Measurements from ENCODE around the gene COPE.

The COPE gene

GRCh38 chr19:18908917-18909619 lies 10.1 kb downstream of the COPE start:
- ChIA-PET POLR2A (interaction anchor here (1.4 kb wide), 1 partner anchor 10 kb away, joined by 3 read pairs; the partner anchor contains the start of genes COPE and DDX49), CTCF (interaction anchor here (0.8 kb wide), 1 partner anchor 14 kb away, joined by 3 read pairs; no protein-coding TSS in a partner anchor)
- no peak for TF ChIP-seq L3MBTL2 (conservative IDR thresholded peaks at IDR 0.05)
- TF ChIP-seq BHLHE40 (IDR thresholded peaks at IDR 0.05; ENCODE audit: borderline replicate concordance): no peak
- no peak for TF ChIP-seq ELF4 (IDR thresholded peaks at IDR 0.05)
- TF ChIP-seq, protein P1, sequence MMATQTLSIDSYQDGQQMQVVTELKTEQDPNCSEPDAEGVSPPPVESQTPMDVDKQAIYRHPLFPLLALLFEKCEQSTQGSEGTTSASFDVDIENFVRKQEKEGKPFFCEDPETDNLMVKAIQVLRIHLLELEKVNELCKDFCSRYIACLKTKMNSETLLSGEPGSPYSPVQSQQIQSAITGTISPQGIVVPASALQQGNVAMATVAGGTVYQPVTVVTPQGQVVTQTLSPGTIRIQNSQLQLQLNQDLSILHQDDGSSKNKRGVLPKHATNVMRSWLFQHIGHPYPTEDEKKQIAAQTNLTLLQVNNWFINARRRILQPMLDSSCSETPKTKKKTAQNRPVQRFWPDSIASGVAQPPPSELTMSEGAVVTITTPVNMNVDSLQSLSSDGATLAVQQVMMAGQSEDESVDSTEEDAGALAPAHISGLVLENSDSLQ (IDR thresholded peaks at IDR 0.05): no peak
- TF ChIP-seq HDGF (IDR thresholded peaks at IDR 0.05; ENCODE audit: borderline replicate concordance): no peak
- no peak for DNase-seq (ENCODE audit: extremely low spot score)

GRCh38 chr19:18906605-18907519 lies 12.3 kb downstream of the COPE start:
- ChIA-PET POLR2A (interaction anchor here (2.0 kb wide), 1 partner anchor 11 kb away, joined by 5 read pairs; the partner anchor contains the start of gene CERS1), CTCF (no interaction called here)
- TF ChIP-seq L3MBTL2 (conservative IDR thresholded peaks at IDR 0.05) (no peak), CTBP1 (IDR thresholded peaks at IDR 0.05; ENCODE audit: borderline replicate concordance) (no peak), FOXA1 (IDR thresholded peaks at IDR 0.05) (no peak), ZNF384 (IDR thresholded peaks at IDR 0.05) (no peak), NFRKB (IDR thresholded peaks at IDR 0.05) (no peak), BHLHE40 (IDR thresholded peaks at IDR 0.05; ENCODE audit: borderline replicate concordance) (no peak), SUZ12 (IDR thresholded peaks at IDR 0.05) (no peak), FOXK2 (IDR thresholded peaks at IDR 0.05) (no peak)
- DNase-seq (ENCODE audit: extremely low spot score): no peak

DNA sequence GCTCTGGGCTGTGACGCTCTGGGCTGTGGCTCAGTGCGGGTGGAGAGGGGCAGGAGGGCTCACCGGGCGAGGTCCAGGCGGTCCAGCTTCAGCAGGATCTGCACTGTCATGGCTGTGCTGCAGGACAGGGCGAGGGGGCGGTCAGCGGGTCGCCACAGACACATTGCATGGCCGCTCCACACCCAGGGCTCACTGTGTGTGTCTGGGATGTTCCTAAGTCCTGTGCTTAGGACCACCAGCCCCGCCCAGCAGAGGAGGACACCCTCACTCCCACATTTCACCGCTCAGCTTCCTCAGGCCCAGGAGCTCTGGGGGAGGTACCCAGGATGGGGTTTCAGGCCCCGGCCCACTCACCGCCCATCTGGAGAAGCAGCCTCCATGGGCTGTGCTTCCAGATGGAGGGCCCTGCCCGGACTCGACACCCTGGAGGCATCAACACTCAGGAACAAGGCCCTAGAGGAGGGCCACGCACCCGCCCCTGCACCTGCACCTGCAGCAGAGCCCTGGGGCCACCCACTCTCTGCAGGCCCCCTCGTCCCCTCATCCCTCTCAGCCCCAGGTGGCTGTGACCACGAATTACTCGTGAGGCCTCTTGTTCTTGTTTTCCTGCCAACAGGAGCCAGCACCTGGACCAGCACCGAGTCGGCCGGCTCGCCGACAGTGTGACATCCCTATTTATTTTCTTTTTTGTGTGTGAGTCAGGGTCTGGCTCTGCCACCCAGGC lies 13.5 kb downstream of the COPE start:
- ChIA-PET POLR2A (no interaction called here), CTCF (no interaction called here)
- TF ChIP-seq ELF4 (IDR thresholded peaks at IDR 0.05) (no peak), NFRKB (IDR thresholded peaks at IDR 0.05) (no peak), TARDBP (IDR thresholded peaks at IDR 0.05) (no peak), FOXK2 (IDR thresholded peaks at IDR 0.05) (no peak), L3MBTL2 (conservative IDR thresholded peaks at IDR 0.05) (no peak), ARNT (IDR thresholded peaks at IDR 0.05) (no peak), SUZ12 (IDR thresholded peaks at IDR 0.05) (no peak), SP1 (IDR thresholded peaks at IDR 0.05) (no peak), HDGF (IDR thresholded peaks at IDR 0.05; ENCODE audit: borderline replicate concordance) (no peak), CTBP1 (IDR thresholded peaks at IDR 0.05; ENCODE audit: borderline replicate concordance) (no peak), ZNF384 (IDR thresholded peaks at IDR 0.05) (no peak)
- TF ChIP-seq, protein P1 (IDR thresholded peaks at IDR 0.05): no peak
- DNase-seq (ENCODE audit: extremely low spot score): no peak

DNA sequence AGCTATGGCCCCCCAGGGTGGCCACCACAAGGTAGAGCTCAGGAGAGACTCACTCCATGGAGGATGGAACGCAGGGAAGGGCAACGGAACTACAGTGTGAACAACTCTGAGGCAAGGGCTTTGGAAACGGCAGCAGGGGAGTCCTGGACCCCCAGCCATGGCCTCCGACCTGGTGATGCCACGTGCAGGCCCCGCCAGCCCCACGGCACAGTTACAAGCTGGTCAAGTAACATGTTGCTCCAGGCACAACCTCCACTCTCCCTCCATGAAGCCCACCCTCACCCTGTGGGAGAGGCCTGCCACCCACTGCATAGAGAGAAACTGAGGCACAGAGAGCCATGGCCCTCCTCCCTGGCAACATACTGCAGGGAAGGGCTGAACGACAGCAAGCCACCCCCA lies 14.1 kb downstream of the COPE start:
- CTCF ChIA-PET: no interaction called here
- TF ChIP-seq FOXA1 (IDR thresholded peaks at IDR 0.05): no peak
- TF ChIP-seq ELF4 (IDR thresholded peaks at IDR 0.05): no peak
- TF ChIP-seq NFRKB (IDR thresholded peaks at IDR 0.05): no peak
- no peak for TF ChIP-seq CTBP1 (IDR thresholded peaks at IDR 0.05; ENCODE audit: borderline replicate concordance)
- no peak for TF ChIP-seq LEF1 (IDR thresholded peaks at IDR 0.05; ENCODE audit: borderline replicate concordance)
- TF ChIP-seq HDGF (IDR thresholded peaks at IDR 0.05; ENCODE audit: borderline replicate concordance): no peak
- TF ChIP-seq SP1 (IDR thresholded peaks at IDR 0.05): no peak
- no peak for TF ChIP-seq ZNF384 (IDR thresholded peaks at IDR 0.05)
- TF ChIP-seq, protein P1 (IDR thresholded peaks at IDR 0.05): no peak
- POLR2A ChIA-PET: no interaction called here
- DNase-seq (ENCODE audit: extremely low spot score): no peak

DNA sequence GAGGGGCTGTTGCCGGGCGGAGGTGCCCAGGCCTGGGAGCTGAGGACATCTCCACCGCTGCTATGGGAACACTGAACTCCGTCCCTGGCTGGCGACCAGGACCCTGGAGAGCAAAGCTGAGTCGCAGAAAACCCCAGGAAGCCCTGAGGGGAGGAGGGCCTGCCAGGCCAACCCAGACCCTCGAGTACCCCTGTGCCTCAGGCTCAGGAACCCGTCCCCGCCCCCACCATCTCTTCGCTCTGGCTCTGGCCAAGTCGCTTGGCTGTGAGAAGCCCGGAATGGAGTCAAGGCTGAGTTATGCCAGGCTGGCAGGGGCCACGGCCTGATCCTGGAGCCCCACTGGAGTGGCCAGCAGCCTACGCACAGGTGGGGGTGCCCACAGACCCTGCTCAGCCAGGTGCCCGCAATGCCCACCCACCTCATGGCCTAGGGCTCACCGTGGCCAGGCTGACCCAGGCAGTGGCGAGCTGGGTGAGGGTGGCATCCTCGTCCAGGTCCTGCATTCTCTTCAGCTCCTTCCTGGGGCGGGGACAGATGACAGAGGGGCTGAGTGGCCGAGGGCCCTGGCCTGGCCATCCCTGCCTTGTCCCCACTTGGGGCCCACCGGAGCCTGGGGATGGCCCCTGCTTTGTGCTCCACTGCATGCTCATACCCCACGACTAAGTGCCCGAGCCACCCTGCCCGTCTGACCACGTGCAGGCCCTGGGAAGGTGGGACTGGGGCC lies 14.7 kb downstream of the COPE start:
- POLR2A ChIA-PET: no interaction called here

More for the DNA sequence above, 14.7 kb downstream of the COPE start:
- DNase-seq (ENCODE audit: extremely low spot score): no peak
- no peak for TF ChIP-seq LEF1 (IDR thresholded peaks at IDR 0.05; ENCODE audit: borderline replicate concordance)
- no peak for TF ChIP-seq BHLHE40 (IDR thresholded peaks at IDR 0.05; ENCODE audit: borderline replicate concordance)
- no peak for TF ChIP-seq CTBP1 (IDR thresholded peaks at IDR 0.05; ENCODE audit: borderline replicate concordance)
- no peak for TF ChIP-seq ELF4 (IDR thresholded peaks at IDR 0.05)
- no peak for TF ChIP-seq FOXK2 (IDR thresholded peaks at IDR 0.05)
- TF ChIP-seq SUZ12 (IDR thresholded peaks at IDR 0.05): no peak
- TF ChIP-seq HDGF (IDR thresholded peaks at IDR 0.05; ENCODE audit: borderline replicate concordance): no peak
- TF ChIP-seq ZNF384 (IDR thresholded peaks at IDR 0.05): no peak
- no peak for TF ChIP-seq TARDBP (IDR thresholded peaks at IDR 0.05)
- no peak for TF ChIP-seq L3MBTL2 (conservative IDR thresholded peaks at IDR 0.05)
- no peak for TF ChIP-seq NFRKB (IDR thresholded peaks at IDR 0.05)
- no peak for TF ChIP-seq ARNT (IDR thresholded peaks at IDR 0.05)
- TF ChIP-seq, protein P1 (IDR thresholded peaks at IDR 0.05): no peak
- TF ChIP-seq SP1 (IDR thresholded peaks at IDR 0.05): no peak
- TF ChIP-seq FOXM1 (IDR thresholded peaks at IDR 0.05; ENCODE audit: borderline replicate concordance): no peak
- no peak for TF ChIP-seq FOXA1 (IDR thresholded peaks at IDR 0.05)
- CTCF ChIA-PET: no interaction called here
